Cardiac muscle cell (in vitro differentiated cells and primary cell): Measurements from ENCODE around the gene PHLDB2. TPM values are rescaled to one million over a fixed set of nuclear protein-coding genes. Genes with fewer than 3 reads are reported as not detected.
"Not testable (repeated sequence)": the region's sequence is repeated elsewhere in the genome, so short reads cannot be mapped to it uniquely, and the experiment has no call there.

Experiments
- DNase-seq, 2 donors: peaks; one replicate each; pipeline versions ENCODE4 v3.0.0 to v3.0.0-alpha.2; 2010 to 2017; ENCODE audit warnings: low read depth in 1 of 2, low spot score in 1 of 2
- H3K27ac ChIP-seq: fragments of 200-600 bp; sonication (generic); 2 replicates; pipeline ENCODE4 v1.5.1; 2016
- H3K27me3 ChIP-seq: fragments of 200-600 bp; sonication (generic); 2 replicates; pipeline ENCODE4 v1.6.0; 2016; ENCODE audit warnings: control low read depth
- H3K36me3 ChIP-seq: fragments of 200-600 bp; sonication (generic); 2 replicates; pipeline ENCODE4 v1.5.1; 2016; ENCODE audit warnings: control low read depth
- H3K4me1 ChIP-seq: fragments of 200-600 bp; sonication (generic); 2 replicates; pipeline ENCODE4 v1.8.1; 2017; ENCODE audit warnings: low read depth, mild to moderate bottlenecking, mixed run types
- H3K4me3 ChIP-seq: fragments of 200-600 bp; sonication (generic); 2 replicates; pipeline ENCODE4 v1.5.1; 2016; ENCODE audit warnings: mild to moderate bottlenecking
- H3K9me3 ChIP-seq: fragments of 200-600 bp; sonication (generic); 2 replicates; pipeline ENCODE4 v1.5.1; 2017; ENCODE audit warnings: low read depth, mild to moderate bottlenecking, control low read depth
- CTCF ChIP-seq: IDR thresholded peaks from 2 replicates; pipeline ENCODE4 v1.5.1; 2012; ENCODE audit warnings: low read depth, mild to moderate bottlenecking, low read length
- polyA plus RNA-seq: library from polyadenylated mRNA; unstranded; fragments of >200 nt; fragmentation: Nextera tagmentation; extraction: Ambion mirVana; gene quantifications from 2 replicates; pipeline ENCODE4 v1.2.1, GENCODE V29; 2016
- total RNA-seq: library from RNA; depleted of rRNA; stranded (reverse); fragments of >200 nt; gene quantifications from 2 replicates; pipeline ENCODE4 v1.2.3, GENCODE V29; 2016

PHLDB2 gene
- total and polyA plus RNA-seq, 2 experiments from 2014 or later = 11.3 to 27.2 TPM

GRCh38 chr3:111813979-111814378 is 45.1 kb upstream of the PHLDB2 start:
- no peak for DNase-seq
- no peaks in the 10 kb centered on the region for H3K9me3 ChIP-seq
- no peaks in the 10 kb centered on the region for H3K4me1 ChIP-seq
- no peaks in the 10 kb centered on the region for H3K36me3 ChIP-seq
- H3K27me3 ChIP-seq = no peaks in the 10 kb centered on the region
- no peak overlapping the region for H3K4me3 ChIP-seq
- no peak overlapping the region for H3K27ac ChIP-seq
- TF ChIP-seq CTCF = no peak

- not testable (repeated sequence) for H3K4me1 ChIP-seq, H3K27me3 ChIP-seq, H3K9me3 ChIP-seq, DNase-seq, H3K36me3 ChIP-seq, H3K4me3 ChIP-seq, H3K27ac ChIP-seq
Observed at GRCh38 chr3:111816771-111817170, 42.3 kb upstream of the PHLDB2 start.

- Histone ChIP-seq H3K27me3 (no peaks in the 10 kb centered on the region), H3K4me3 (no peak overlapping the region), H3K4me1 (peaks cover 7% of the 10 kb centered on the region), H3K9me3 (no peaks in the 10 kb centered on the region), H3K36me3 (no peaks in the 10 kb centered on the region), H3K27ac (no peak overlapping the region)
- DNase-seq = no peak
- no peak for TF ChIP-seq CTCF
Observed at GRCh38 chr3:111819927-111820326, 39.1 kb upstream of the PHLDB2 start.

GRCh38 chr3:111820651-111821050 is 38.4 kb upstream of the PHLDB2 start:
- TF ChIP-seq CTCF = no peak
- no peaks in the 10 kb centered on the region for H3K9me3 ChIP-seq

GRCh38 chr3:111821891-111822290 is 37.2 kb upstream of the PHLDB2 start:
- H3K27me3 ChIP-seq = no peaks in the 10 kb centered on the region
- H3K4me3 ChIP-seq = no peak overlapping the region
- no peak for DNase-seq
- peaks cover 7% of the 10 kb centered on the region for H3K4me1 ChIP-seq
- no peaks in the 10 kb centered on the region for H3K9me3 ChIP-seq
- TF ChIP-seq CTCF = no peak
- H3K36me3 ChIP-seq = no peaks in the 10 kb centered on the region
- H3K27ac ChIP-seq = no peak overlapping the region

More at GRCh38 chr3:111820651-111821050, 38.4 kb upstream of the PHLDB2 start:
- DNase-seq = no peak
- Histone ChIP-seq H3K4me3 (no peak overlapping the region), H3K27ac (no peak overlapping the region), H3K27me3 (no peaks in the 10 kb centered on the region), H3K36me3 (no peaks in the 10 kb centered on the region), H3K4me1 (peaks cover 7% of the 10 kb centered on the region)

GRCh38 chr3:111822804-111823203 is 36.3 kb upstream of the PHLDB2 start:
- peaks cover 7% of the 10 kb centered on the region for H3K4me1 ChIP-seq
- no peaks in the 10 kb centered on the region for H3K36me3 ChIP-seq
- H3K27me3 ChIP-seq = no peaks in the 10 kb centered on the region
- H3K27ac ChIP-seq = no peak overlapping the region
- DNase-seq = no peak
- no peak for TF ChIP-seq CTCF
- no peak overlapping the region for H3K4me3 ChIP-seq
- H3K9me3 ChIP-seq = no peaks in the 10 kb centered on the region
